Spleen (tissue), 11 donors: ENCODE results near the gene TMEM61. TPM values are rescaled to one million over a fixed set of nuclear protein-coding genes. Genes with fewer than 3 reads are reported as not detected.
A peak's percentile ranks its signal among the peaks of the same experiment; 100 is the strongest.
"Not testable (repeated sequence)": the region's sequence is repeated elsewhere in the genome, so short reads cannot be mapped to it uniquely, and the experiment has no call there.

Experiments
- DNase-seq: peaks from one replicate; pipeline ENCODE4 v3.0.0-alpha.2; 2020
- H3K27ac ChIP-seq, 8 donors: fragments of 200-600 bp; sonication (generic) in 7 of 8; 1 replicate in 4 of 8; 2 replicates in 4 of 8; pipeline versions ENCODE4 v1.5.0 to v1.8.0; 2016 to 2021; ENCODE audit warnings: inconsistent platforms in 4 of 8, mild to moderate bottlenecking in 4 of 8, moderate library complexity in 1 of 8
- H3K27me3 ChIP-seq, 7 donors: fragments of 200-600 bp; sonication (generic) in 6 of 7; replicated peaks in 1 of 7; 1 replicate in 4 of 7; 2 replicates in 3 of 7; pipeline versions ENCODE4 v1.5.0 to v1.8.0; 2016 to 2021; ENCODE audit warnings: inconsistent platforms in 3 of 7, mild to moderate bottlenecking in 1 of 7
- H3K36me3 ChIP-seq, 6 donors: fragments of 200-600 bp; sonication (generic) in 5 of 6; 1 replicate in 4 of 6; 2 replicates in 2 of 6; pipeline versions ENCODE4 v1.5.0 to v1.8.0; 2016 to 2021; ENCODE audit warnings: inconsistent platforms in 2 of 6
- H3K4me1 ChIP-seq, 6 donors: fragments of 200-600 bp; sonication (generic) in 5 of 6; 1 replicate in 3 of 6; 2 replicates in 3 of 6; pipeline versions ENCODE4 v1.5.0 to v1.8.0; 2016 to 2021; ENCODE audit warnings: inconsistent platforms in 3 of 6
- H3K4me3 ChIP-seq, 8 donors: fragments of 200-600 bp; sonication (generic) in 7 of 8; 1 replicate in 4 of 8; 2 replicates in 4 of 8; pipeline versions ENCODE4 v1.5.0 to v1.8.0; 2016 to 2021; ENCODE audit warnings: inconsistent platforms in 4 of 8, mild to moderate bottlenecking in 4 of 8, moderate library complexity in 2 of 8
- H3K9me3 ChIP-seq, 8 donors: fragments of 200-600 bp; sonication (generic) in 7 of 8; 1 replicate in 4 of 8; 2 replicates in 4 of 8; pipeline versions ENCODE4 v1.5.0 to v1.8.0; 2016 to 2021; ENCODE audit warnings: inconsistent platforms in 4 of 8
- POLR2A ChIP-seq, 3 donors: fragments of 450-650 bp; IDR thresholded peaks; one replicate each; pipeline ENCODE4 v1.5.1; 2017; ENCODE audit warnings: antibody characterized with exemption in 3 of 3, mild to moderate bottlenecking in 1 of 3
- POLR2AphosphoS5 ChIP-seq, 3 donors: sonication (generic); formaldehyde crosslinking; IDR thresholded peaks; one replicate each; pipeline ENCODE4 v1.5.1; 2017; ENCODE audit warnings: antibody characterized with exemption in 3 of 3
- WGBS, 5 donors: extraction: QIAGEN DNeasy Blood & Tissue Kit in 3 of 5; methylation state at CpG; one replicate each; pipeline versions ENCODE4 v1.1.5 to v1.1.7; 2013 to 2018; 5-methylcytosine and 5-hydroxymethylcytosine counted together
- intact Hi-C: fragments of 100-400 bp; cut with DNase I; formaldehyde crosslinking; loops from one replicate; pipeline ENCODE4 v1.15.0; 2023; ENCODE audit warnings: low total_unique reads
- polyA plus RNA-seq, 3 donors: library from polyadenylated mRNA; stranded (reverse); fragments of 200-250 nt; gene quantifications; one replicate each; pipeline ENCODE4 v1.2.1, GENCODE V29; 2013
- total RNA-seq, 7 donors: library from RNA; depleted of rRNA in 3 of 7; stranded (reverse); fragments of >200 nt in 3 of 7; fragmentation: NEBNext Ultra II Directional in 4 of 7; extraction: Animal tissue kit (Norgen Biotek cat#: 25700) in 4 of 7; gene quantifications; one replicate each; pipeline versions ENCODE4 v1.1.0 to v1.2.1, GENCODE V29; 2016 to 2021
- TF ChIP-seq, protein P1 (sequence below), 11 experiments: fragments of 200-600 bp in 7 of 11; fragments of 450-650 bp in 4 of 11; sonication (generic) in 4 of 11; IDR thresholded peaks in 8 of 11; conservative IDR thresholded peaks in 3 of 11; 1 replicate in 7 of 11; 2 replicates in 4 of 11; pipeline versions ENCODE4 v1.4.0 to v1.8.0; 2016 to 2021; ENCODE audit warnings: antibody characterized with exemption in 11 of 11, inconsistent platforms in 4 of 11, mild to moderate bottlenecking in 1 of 11
- donor health status: healthy with polysubstance abuse.
- donor health status: DM: no; HTN: no; CAD: no; lungs with moderate emphysema.
- donor health status: DM: no; HTN: no; CAD: no.
- donor health status: Bipolar disorder and iron deficiency.
- donor health status: healthy.
- donor health status: DM: no; HTN: no; CAD: no.
- donor health status: DM: yes; HTN: yes; CAD: no.

The TMEM61 gene
- total and polyA plus RNA-seq, 10 donors = 0.19 to 2.1 (median 0.76) TPM; not detected in 5

DNA sequence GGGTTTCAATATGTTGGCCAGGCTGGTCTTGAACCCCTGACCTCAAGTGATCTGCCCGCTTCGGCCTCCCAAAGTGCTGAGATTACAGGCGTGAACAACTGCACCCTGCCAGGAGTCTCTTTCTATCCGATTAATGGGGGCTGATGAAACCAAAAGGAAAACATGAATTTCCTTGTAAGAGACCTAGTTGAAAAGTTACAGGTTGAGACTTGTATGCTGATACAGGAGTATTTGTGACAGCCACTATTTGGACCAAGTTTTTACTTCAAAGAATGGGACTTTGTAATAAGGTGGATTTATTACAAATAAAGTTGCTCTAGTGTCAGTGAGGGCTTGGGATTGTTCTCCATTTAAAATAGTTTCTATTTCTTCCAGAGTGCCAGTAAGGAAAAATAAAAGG lies 43.6 kb upstream of the TMEM61 start:
- TF ChIP-seq POLR2A (IDR thresholded peaks at IDR 0.05) (no peak), POLR2AphosphoS5 (IDR thresholded peaks at IDR 0.05) (no peak)
- TF ChIP-seq, protein P1, sequence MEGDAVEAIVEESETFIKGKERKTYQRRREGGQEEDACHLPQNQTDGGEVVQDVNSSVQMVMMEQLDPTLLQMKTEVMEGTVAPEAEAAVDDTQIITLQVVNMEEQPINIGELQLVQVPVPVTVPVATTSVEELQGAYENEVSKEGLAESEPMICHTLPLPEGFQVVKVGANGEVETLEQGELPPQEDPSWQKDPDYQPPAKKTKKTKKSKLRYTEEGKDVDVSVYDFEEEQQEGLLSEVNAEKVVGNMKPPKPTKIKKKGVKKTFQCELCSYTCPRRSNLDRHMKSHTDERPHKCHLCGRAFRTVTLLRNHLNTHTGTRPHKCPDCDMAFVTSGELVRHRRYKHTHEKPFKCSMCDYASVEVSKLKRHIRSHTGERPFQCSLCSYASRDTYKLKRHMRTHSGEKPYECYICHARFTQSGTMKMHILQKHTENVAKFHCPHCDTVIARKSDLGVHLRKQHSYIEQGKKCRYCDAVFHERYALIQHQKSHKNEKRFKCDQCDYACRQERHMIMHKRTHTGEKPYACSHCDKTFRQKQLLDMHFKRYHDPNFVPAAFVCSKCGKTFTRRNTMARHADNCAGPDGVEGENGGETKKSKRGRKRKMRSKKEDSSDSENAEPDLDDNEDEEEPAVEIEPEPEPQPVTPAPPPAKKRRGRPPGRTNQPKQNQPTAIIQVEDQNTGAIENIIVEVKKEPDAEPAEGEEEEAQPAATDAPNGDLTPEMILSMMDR (IDR thresholded peaks at IDR 0.05 in 8 of 11, conservative IDR thresholded peaks at IDR 0.05 in 3 of 11) = no peak

GRCh38 chr1:54937469-54937868 lies 43.0 kb upstream of the TMEM61 start:
- WGBS, 5 donors = 54 to 84% (median 72%) methylated on average over 1 of the region's 1 CpG
- intact Hi-C loops = no loop called here
- TF ChIP-seq, protein P1 (IDR thresholded peaks at IDR 0.05 in 8 of 11, conservative IDR thresholded peaks at IDR 0.05 in 3 of 11) = no peak
- TF ChIP-seq POLR2A (IDR thresholded peaks at IDR 0.05) (no peak), POLR2AphosphoS5 (IDR thresholded peaks at IDR 0.05) (no peak)
- Histone ChIP-seq H3K4me1 (peaks cover 0 to 11% (median 4%) of the 10 kb centered on the region in 6 donors), H3K27ac (peak overlapping the region in 1 of 8 donors; percentile 2), H3K36me3 (no peaks in the 10 kb centered on the region), H3K9me3 (no peaks in the 10 kb centered on the region), H3K4me3 (no peak overlapping the region), H3K27me3 (peaks cover 0 to 6% (median 0%) of the 10 kb centered on the region in 7 donors)
- no peak for DNase-seq

More for the DNA sequence above, 43.6 kb upstream of the TMEM61 start:
- no peak for DNase-seq
- no peak overlapping the region for H3K27ac ChIP-seq
- peaks cover 0 to 6% (median 0%) of the 10 kb centered on the region in 7 donors for H3K27me3 ChIP-seq
- intact Hi-C loops = no loop called here
- peaks cover 0 to 11% (median 4%) of the 10 kb centered on the region in 6 donors for H3K4me1 ChIP-seq
- H3K4me3 ChIP-seq = no peak overlapping the region
- no peaks in the 10 kb centered on the region for H3K36me3 ChIP-seq
- no peaks in the 10 kb centered on the region for H3K9me3 ChIP-seq
- WGBS, 5 donors = 86 to 91% (median 87%) methylated on average over 4 of the region's 4 CpGs

DNA sequence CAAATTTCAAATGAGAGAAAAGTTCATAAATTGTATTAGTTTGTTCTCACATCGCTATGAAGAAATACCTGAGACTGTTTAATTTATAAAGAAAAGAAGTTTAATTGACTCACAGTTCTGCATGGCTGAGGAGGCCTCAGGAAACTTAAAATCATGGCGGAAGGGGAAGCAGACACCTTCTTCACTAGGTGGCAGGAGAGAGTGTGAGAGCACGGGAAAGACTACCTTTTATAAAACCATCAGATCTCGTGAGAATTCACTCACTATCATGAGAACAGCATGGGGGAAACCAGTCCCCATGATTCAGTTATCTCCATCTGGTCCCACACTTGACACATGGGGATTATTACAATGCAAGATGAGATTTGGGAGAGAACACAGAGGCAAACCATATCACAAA lies 41.5 kb upstream of the TMEM61 start:
- H3K27me3 ChIP-seq, H3K36me3 ChIP-seq, DNase-seq, intact Hi-C loops, H3K9me3 ChIP-seq, H3K4me3 ChIP-seq, H3K27ac ChIP-seq: not testable (repeated sequence)
- WGBS, 5 donors = 70 to 82% (median 78%) methylated on average over 4 of the region's 4 CpGs
- H3K4me1 ChIP-seq = peaks cover 0 to 11% (median 4%) of the 10 kb centered on the region in 6 donors

GRCh38 chr1:54940042-54940441 lies 40.4 kb upstream of the TMEM61 start:
- Histone ChIP-seq H3K27me3 (peaks cover 0 to 6% (median 0%) of the 10 kb centered on the region in 7 donors), H3K9me3 (no peaks in the 10 kb centered on the region), H3K4me3 (no peak overlapping the region), H3K27ac (no peak overlapping the region), H3K4me1 (peaks cover 0 to 14% (median 7%) of the 10 kb centered on the region in 6 donors), H3K36me3 (no peaks in the 10 kb centered on the region)
- intact Hi-C loops = no loop called here
- TF ChIP-seq POLR2AphosphoS5 (IDR thresholded peaks at IDR 0.05) (no peak), POLR2A (IDR thresholded peaks at IDR 0.05) (no peak)
- TF ChIP-seq, protein P1 (IDR thresholded peaks at IDR 0.05 in 8 of 11, conservative IDR thresholded peaks at IDR 0.05 in 3 of 11) = no peak
- DNase-seq = no peak

- DNase-seq = no peak
- TF ChIP-seq POLR2AphosphoS5 (IDR thresholded peaks at IDR 0.05) (no peak), POLR2A (IDR thresholded peaks at IDR 0.05) (no peak)
- TF ChIP-seq, protein P1 (IDR thresholded peaks at IDR 0.05 in 8 of 11, conservative IDR thresholded peaks at IDR 0.05 in 3 of 11) = no peak
- Histone ChIP-seq H3K27ac (no peak overlapping the region), H3K4me1 (peaks cover 0 to 23% (median 12%) of the 10 kb centered on the region in 6 donors), H3K27me3 (no peaks in the 10 kb centered on the region), H3K4me3 (no peak overlapping the region), H3K36me3 (no peaks in the 10 kb centered on the region), H3K9me3 (no peaks in the 10 kb centered on the region)
- intact Hi-C loops = no loop called here
- 80 to 92% (median 90%) methylated on average over 4 of the region's 4 CpGs for WGBS, 5 donors
These were observed 37.5 kb upstream of the TMEM61 start for GRCh38 chr1:54942976-54943375.
